Bone marrow (tissue), 2 donors: ENCODE measurements around the gene PTGFRN.

Experiments used
- DNase-seq, 2 donors: peaks; one replicate each; lab custom pipeline; 2025; lab: John Stamatoyannopoulos, UW

The PTGFRN gene

GRCh38 chr1:116889380-116889779, 20.3 kb upstream of the PTGFRN start:
- no peak for DNase-seq

GRCh38 chr1:116891396-116892079, 18.2 kb upstream of the PTGFRN start:
- DNase-seq = no peak

GRCh38 chr1:116895073-116895472, 14.6 kb upstream of the PTGFRN start:
- DNase-seq = no peak

GRCh38 chr1:116899529-116899928, 10.2 kb upstream of the PTGFRN start:
- no peak for DNase-seq

- DNase-seq = no peak
Measured at GRCh38 chr1:116900471-116901365, 9.0 kb upstream of the PTGFRN start.

- DNase-seq = no peak
Measured at GRCh38 chr1:116902027-116902426, 7.7 kb upstream of the PTGFRN start.

GRCh38 chr1:116902723-116903383, 6.9 kb upstream of the PTGFRN start:
- no peak for DNase-seq

GRCh38 chr1:116904791-116905320, 4.9 kb upstream of the PTGFRN start:
- no peak for DNase-seq

GRCh38 chr1:116906812-116907211, 2.9 kb upstream of the PTGFRN start:
- no peak for DNase-seq

- DNase-seq = no peak
Measured at GRCh38 chr1:116907351-116907750, 2.4 kb upstream of the PTGFRN start.

GRCh38 chr1:116908266-116908665, 1.4 kb upstream of the PTGFRN start:
- DNase-seq = no peak

- DNase-seq = no peak
Measured at GRCh38 chr1:116908820-116909511, 750 bp upstream of the PTGFRN start.

- no peak for DNase-seq
Measured at GRCh38 chr1:116910379-116911187, 867 bp downstream of the PTGFRN start.

GRCh38 chr1:116911188-116911553, 1.5 kb downstream of the PTGFRN start:
- no peak for DNase-seq

- DNase-seq = no peak
Measured at GRCh38 chr1:116911779-116912469, 2.2 kb downstream of the PTGFRN start.

GRCh38 chr1:116912846-116913245, 3.1 kb downstream of the PTGFRN start:
- DNase-seq = no peak

- DNase-seq = no peak
Measured at GRCh38 chr1:116913941-116914340, 4.2 kb downstream of the PTGFRN start.

- DNase-seq = no peak
Measured at GRCh38 chr1:116914667-116915066, 5.0 kb downstream of the PTGFRN start.

GRCh38 chr1:116915086-116915661, 5.5 kb downstream of the PTGFRN start:
- DNase-seq = no peak

GRCh38 chr1:116916002-116916401, 6.3 kb downstream of the PTGFRN start:
- DNase-seq = no peak
